ENCODE results near the gene CARD11.

Gene CARD11

DNA sequence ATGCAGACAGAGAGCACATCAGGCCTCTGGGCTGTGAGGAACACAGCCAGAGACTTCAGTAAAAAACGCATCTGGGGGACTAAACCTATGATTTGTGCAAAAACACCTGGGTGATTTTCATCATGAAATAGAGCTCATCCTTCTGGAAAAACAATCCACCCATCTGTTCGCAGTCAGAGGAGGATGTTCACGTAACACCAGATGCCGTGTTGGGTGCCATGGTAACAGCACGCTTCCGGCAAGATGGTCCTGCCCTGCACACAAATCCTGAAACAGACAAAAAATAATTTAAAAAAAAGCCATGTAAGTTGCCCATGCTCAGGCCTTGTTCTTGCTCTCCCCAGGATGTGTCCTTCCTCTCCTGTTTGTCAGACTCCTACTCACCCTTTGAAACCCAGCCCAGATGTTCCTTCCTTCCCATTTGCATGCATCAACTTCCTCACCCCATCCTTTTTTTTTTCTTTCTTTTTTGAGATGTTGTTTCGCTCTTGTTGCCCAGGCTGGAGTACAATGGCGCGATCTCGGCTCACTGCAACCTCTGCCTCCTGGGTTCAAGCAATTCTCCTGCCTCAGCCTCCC, 171.3 kb downstream of the CARD11 start:
- H3K27ac ChIP-seq = peak overlapping the region in 9 of 11 experiments; percentile 58 to 89 (median 83); a peak in 14 of 22 replicates
- H4K20me1 ChIP-seq = no peaks in the 10 kb centered on the region
- peak overlapping the region; percentile 86 to 99 (median 94) for H3K4me2 ChIP-seq
- peaks cover 62 to 99% (median 88%) of the 10 kb centered on the region in 10 experiments for H3K4me1 ChIP-seq
- H3K27me3 ChIP-seq = no peaks in the 10 kb centered on the region
- H3K36me3 ChIP-seq = no peaks in the 10 kb centered on the region
- H3K9ac ChIP-seq = peak overlapping the region in 2 of 11 experiments; percentile 75 to 82; a peak in 3 of 22 replicates
- no peak for TF ChIP-seq Cebpa-rat (IDR thresholded peaks at IDR 0.05)
- H3K9me3 ChIP-seq (replicated peaks in 1 of 11) = no peaks in the 10 kb centered on the region
- no peak overlapping the region for H3K4me3 ChIP-seq

DNA sequence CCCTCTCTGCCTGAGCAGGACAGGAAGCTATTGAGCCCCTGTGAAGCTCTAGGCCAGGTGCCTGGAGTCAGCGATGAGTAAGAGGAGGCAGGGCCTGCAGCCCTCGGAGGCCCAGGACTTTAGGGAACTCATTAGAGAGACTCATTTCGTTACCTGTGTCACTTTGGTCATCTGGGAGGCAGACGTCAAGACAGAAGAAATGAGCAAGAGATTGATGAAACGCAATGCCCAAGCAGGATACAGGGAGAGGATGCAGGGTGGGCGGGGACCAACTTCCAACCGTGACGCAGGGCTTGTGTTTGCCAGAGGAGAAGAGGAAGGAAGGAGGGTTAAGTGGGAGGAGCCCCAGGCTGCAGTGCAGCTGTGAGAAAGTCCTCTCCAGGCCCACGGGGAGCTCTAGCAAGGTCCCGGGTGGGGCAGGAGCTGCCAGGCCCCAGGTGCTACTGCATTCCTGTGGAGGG, 173.2 kb downstream of the CARD11 start:
- Histone ChIP-seq H4K20me1 (no peaks in the 10 kb centered on the region), H3K9ac (peak overlapping the region in 10 of 11 experiments; percentile 43 to 79 (median 70); a peak in 19 of 22 replicates), H3K36me3 (no peaks in the 10 kb centered on the region), H3K27ac (peak overlapping the region in 10 of 11 experiments; percentile 52 to 87 (median 77); a peak in 19 of 22 replicates), H3K9me3 (replicated peaks in 1 of 11) (no peaks in the 10 kb centered on the region), H3K4me1 (peaks cover 62 to 97% (median 90%) of the 10 kb centered on the region in 10 experiments), H3K27me3 (no peaks in the 10 kb centered on the region), H3K4me3 (peak overlapping the region; percentile 18 to 67 (median 56); a peak in 19 of 20 replicates), H3K4me2 (peak overlapping the region; percentile 86 to 99 (median 94))
- no peak for TF ChIP-seq Cebpa-rat (IDR thresholded peaks at IDR 0.05)

DNA sequence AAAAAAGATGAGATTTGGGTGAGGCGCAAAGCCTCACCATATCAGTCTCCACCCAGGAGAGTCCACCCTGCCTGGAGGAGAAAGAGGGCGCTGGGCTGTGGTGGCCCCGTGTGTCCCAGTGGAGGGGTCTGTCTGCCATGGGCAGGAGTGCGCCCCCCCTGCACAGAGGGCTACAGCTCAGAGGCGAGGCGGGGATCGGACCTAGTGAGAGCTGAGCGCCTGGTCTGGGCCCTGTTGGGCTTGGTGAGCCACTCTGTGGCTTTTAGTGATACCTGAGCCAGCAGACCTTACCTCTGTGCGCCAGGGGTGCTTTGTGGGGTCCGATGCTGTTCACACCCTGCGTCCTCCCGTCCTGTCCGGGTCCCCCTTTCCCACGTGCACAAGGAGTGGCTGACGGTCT, 173.7 kb downstream of the CARD11 start:
- Histone ChIP-seq H3K9me3 (replicated peaks in 1 of 11) (no peaks in the 10 kb centered on the region), H3K4me3 (peak overlapping the region; percentile 18 to 67 (median 56); a peak in 19 of 20 replicates), H4K20me1 (no peaks in the 10 kb centered on the region), H3K4me1 (peaks cover 63 to 97% (median 90%) of the 10 kb centered on the region in 10 experiments), H3K9ac (peak overlapping the region in 10 of 11 experiments; percentile 43 to 79 (median 70); a peak in 19 of 22 replicates), H3K27ac (peak overlapping the region in 10 of 11 experiments; percentile 52 to 87 (median 77); a peak in 19 of 22 replicates), H3K27me3 (no peaks in the 10 kb centered on the region), H3K4me2 (peak overlapping the region; percentile 86 to 99 (median 94)), H3K36me3 (no peaks in the 10 kb centered on the region)
- no peak for TF ChIP-seq Cebpa-rat (IDR thresholded peaks at IDR 0.05)

DNA sequence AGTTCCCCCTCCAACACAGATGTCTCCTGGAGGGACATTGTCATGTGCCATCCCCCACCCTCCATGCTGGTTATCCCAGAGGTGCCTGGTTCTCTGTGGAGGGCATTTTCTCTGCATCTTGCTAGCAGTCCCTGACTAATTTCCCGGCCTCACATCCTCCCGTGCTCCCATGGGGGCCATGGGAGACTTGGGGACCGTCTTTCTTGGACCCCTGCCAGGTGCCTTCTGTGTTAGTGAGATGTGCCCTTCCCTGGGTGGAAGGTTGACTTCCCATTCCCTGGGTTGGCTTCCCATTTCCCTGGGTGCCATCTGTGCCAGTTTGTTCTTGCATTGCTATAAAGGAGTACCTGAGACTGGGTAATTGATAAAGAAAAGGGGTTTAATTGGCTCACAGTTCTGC, 177.1 kb downstream of the CARD11 start:
- Histone ChIP-seq H3K27me3 (no peaks in the 10 kb centered on the region), H3K4me2 (peak overlapping the region in 9 of 11 experiments; percentile 7 to 97 (median 55); a peak in 15 of 22 replicates), H3K27ac (peak overlapping the region in 1 of 11 experiments; percentile 9; a peak in 2 of 22 replicates), H3K4me3 (no peak overlapping the region), H4K20me1 (no peaks in the 10 kb centered on the region), H3K36me3 (no peaks in the 10 kb centered on the region), H3K9me3 (replicated peaks in 1 of 11) (no peaks in the 10 kb centered on the region), H3K9ac (no peak overlapping the region), H3K4me1 (peaks cover 61 to 97% (median 88%) of the 10 kb centered on the region in 10 experiments)
- no peak for TF ChIP-seq Cebpa-rat (IDR thresholded peaks at IDR 0.05)

DNA sequence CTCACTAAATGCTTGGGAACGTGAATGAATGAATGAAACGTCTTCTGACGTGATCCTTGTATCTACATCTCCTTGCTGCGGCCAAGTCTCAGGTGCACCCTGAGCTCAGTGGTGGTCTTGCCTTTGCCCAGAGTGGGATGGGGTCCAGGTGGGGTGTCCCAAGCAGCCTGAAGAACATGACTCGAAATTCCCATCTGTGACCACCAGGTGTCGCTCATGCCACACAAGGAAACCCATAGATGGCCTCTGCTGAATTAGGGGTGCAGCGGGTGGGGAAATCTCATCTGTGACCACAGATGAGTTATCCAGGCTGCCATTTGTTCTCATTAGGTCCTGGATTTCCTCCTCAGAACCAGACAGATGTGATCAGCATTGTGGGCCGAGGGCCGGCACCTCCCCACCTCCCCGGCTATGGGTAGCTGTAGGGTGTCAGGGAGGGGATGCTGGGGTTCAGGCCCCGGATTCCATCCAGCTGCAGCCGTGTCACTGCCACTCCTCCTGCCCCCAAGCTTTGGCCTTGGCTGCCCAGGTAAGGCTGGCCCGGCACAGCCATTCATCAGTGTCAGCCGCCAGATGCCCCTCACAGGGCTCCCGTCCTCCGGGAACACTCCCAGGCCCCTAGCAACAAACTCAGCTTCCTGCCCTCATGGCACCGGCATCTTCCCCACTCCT, 178.5 kb downstream of the CARD11 start:
- H3K27ac ChIP-seq = peak overlapping the region in 8 of 11 experiments; percentile 88 to 98 (median 94); a peak in 13 of 22 replicates
- H3K27me3 ChIP-seq = no peaks in the 10 kb centered on the region
- H3K9ac ChIP-seq = peak overlapping the region in 7 of 11 experiments; percentile 75 to 88 (median 82); a peak in 7 of 22 replicates
- H3K36me3 ChIP-seq = peaks cover 0 to 8% (median 0%) of the 10 kb centered on the region in 11 experiments; a peak in 3 of 22 replicates
- peaks cover 48 to 95% (median 84%) of the 10 kb centered on the region in 10 experiments for H3K4me1 ChIP-seq
- no peak overlapping the region for H3K4me3 ChIP-seq
- no peaks in the 10 kb centered on the region for H4K20me1 ChIP-seq
- no peak for TF ChIP-seq Cebpa-rat (IDR thresholded peaks at IDR 0.05)
- H3K9me3 ChIP-seq (replicated peaks in 1 of 11) = no peaks in the 10 kb centered on the region
- peak overlapping the region; percentile 79 to 97 (median 91) for H3K4me2 ChIP-seq

DNA sequence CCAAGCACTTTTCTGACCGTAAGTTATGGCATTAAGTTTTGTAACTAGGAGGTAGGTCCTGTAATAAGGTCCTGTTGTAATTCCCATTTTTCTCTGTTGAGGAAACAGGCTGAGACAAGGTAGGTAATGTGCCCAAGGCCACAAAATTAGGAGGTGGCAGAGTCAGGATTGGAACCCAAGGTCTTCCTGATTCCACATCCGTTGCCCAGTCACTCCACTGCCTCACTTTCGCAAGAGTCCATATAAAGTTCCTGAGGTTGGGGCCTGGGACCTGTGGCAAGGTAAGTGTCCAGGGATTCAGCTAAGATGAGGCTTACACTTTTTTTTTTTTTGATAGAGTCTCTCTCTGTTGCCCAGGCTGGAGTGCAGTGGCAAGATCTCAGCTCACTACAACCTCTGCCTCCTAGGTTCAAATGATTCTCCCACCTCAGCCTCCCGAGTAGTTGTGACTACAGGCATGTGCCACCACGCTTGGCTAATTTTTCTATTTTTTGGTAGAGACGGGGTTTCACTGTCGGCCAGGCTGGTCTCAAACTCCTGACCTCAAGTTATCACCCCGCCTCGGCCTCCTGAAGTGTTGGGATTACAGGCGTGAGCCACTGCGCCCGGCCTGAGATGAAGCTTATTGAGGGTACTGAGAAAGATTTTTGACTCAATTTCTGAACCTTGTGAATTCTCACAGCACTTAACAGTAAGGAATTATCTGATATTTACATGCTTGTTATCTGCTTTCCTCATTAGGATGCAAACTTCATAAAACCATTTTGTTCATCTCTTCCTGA, 179.3 kb downstream of the CARD11 start:
- Histone ChIP-seq H3K4me3 (peak overlapping the region; percentile 10 to 60 (median 38); a peak in 13 of 20 replicates), H3K36me3 (peaks cover 0 to 13% (median 0%) of the 10 kb centered on the region in 11 experiments; a peak in 3 of 22 replicates), H3K9ac (peak overlapping the region; percentile 75 to 88 (median 85)), H3K9me3 (replicated peaks in 1 of 11) (no peaks in the 10 kb centered on the region), H3K27ac (peak overlapping the region; percentile 88 to 98 (median 95)), H3K27me3 (no peaks in the 10 kb centered on the region), H4K20me1 (no peaks in the 10 kb centered on the region), H3K4me2 (peak overlapping the region; percentile 79 to 97 (median 91)), H3K4me1 (peaks cover 40 to 91% (median 80%) of the 10 kb centered on the region in 10 experiments)
- no peak for TF ChIP-seq Cebpa-rat (IDR thresholded peaks at IDR 0.05)

DNA sequence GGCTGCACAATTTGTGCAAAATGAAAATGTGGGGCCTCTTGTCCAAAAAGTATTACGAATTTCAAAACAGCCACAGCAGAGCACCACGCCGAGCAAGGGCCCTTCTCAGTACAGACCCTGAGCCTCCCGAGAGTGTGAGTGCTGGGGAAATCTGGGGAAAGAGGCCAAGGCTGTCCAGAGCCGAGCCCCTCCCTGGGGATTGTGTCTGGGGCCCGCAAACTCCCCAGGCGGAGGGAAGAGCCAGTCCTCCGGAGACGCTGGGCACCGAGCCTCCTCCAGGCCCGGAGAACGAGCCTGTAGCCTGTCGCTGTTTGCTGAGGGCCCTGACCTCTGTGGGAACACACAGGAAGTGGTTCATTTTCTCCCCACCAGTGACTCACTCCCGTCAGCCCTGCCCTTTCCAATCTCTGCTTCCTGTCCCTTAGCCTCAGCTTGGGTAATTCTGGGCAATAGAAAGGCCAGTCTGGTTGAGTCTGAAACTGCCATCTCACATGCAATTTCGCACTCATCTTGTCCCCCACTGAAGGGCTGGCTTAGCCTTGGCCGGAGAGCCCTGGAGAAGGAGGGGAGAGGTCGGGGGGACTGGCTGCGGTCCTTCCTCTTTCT, 180.1 kb downstream of the CARD11 start:
- H3K4me3 ChIP-seq = peak overlapping the region; percentile 22 to 60 (median 45); a peak in 16 of 20 replicates
- peak overlapping the region; percentile 79 to 97 (median 91) for H3K4me2 ChIP-seq
- H3K27me3 ChIP-seq = no peaks in the 10 kb centered on the region
- no peaks in the 10 kb centered on the region for H3K9me3 ChIP-seq (replicated peaks in 1 of 11)
- H3K27ac ChIP-seq = peak overlapping the region; percentile 88 to 98 (median 95)
- peak in 8 of 11 experiments; percentile 21 to 78 (median 56); a peak in 8 of 22 replicates for TF ChIP-seq Cebpa-rat (IDR thresholded peaks at IDR 0.05)
- peak overlapping the region; percentile 75 to 88 (median 85) for H3K9ac ChIP-seq
- H4K20me1 ChIP-seq = no peaks in the 10 kb centered on the region
- peaks cover 0 to 13% (median 0%) of the 10 kb centered on the region in 11 experiments; a peak in 3 of 22 replicates for H3K36me3 ChIP-seq
- peaks cover 37 to 84% (median 71%) of the 10 kb centered on the region in 10 experiments for H3K4me1 ChIP-seq

DNA sequence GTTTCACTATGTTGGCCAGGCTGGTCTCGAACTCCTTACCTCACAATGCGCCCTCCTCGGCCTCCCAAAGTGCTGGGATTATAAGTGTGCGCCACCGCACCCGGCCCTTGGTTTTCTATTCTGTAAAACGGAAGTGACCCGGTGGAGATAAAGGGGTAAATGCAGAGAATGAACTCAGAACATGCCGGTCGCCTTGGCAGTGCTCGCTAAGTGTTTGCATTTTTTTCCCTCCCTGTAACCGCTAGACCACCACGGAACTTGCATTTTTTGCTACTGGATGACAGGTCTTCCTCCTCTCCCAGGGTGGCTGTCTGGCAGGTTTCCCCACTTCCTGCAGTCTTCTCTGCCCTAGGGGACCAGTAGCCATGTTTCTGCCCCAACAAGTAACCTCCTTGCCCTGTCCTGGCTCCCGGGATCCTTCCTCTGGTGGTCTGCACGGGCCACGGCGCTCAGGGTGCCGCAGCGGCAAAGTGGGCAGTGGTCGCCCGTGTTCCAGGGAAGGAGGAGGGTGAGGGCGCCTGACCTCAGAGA, 180.8 kb downstream of the CARD11 start:
- Histone ChIP-seq H3K4me2 (peak overlapping the region; percentile 79 to 97 (median 91)), H3K4me3 (peak overlapping the region; percentile 12 to 60 (median 45); a peak in 16 of 20 replicates), H4K20me1 (no peaks in the 10 kb centered on the region), H3K4me1 (peaks cover 37 to 84% (median 68%) of the 10 kb centered on the region in 10 experiments), H3K27ac (peak overlapping the region; percentile 88 to 98 (median 95)), H3K9me3 (replicated peaks in 1 of 11) (no peaks in the 10 kb centered on the region), H3K9ac (peak overlapping the region; percentile 75 to 88 (median 85)), H3K27me3 (no peaks in the 10 kb centered on the region), H3K36me3 (peaks cover 0 to 13% (median 0%) of the 10 kb centered on the region in 11 experiments; a peak in 3 of 22 replicates)
- TF ChIP-seq Cebpa-rat (IDR thresholded peaks at IDR 0.05) = peak in 2 of 11 experiments; percentile 2 to 8; a peak in 2 of 22 replicates
